K562 (cell line): ENCODE data around the gene NET1. TPM values are rescaled to one million over a fixed set of nuclear protein-coding genes. Genes with fewer than 3 reads are reported as not detected.

Experiments
- ATAC-seq: fragments of 200-7000 bp; cut with Tn5 transposase; 3 replicates; pipeline ENCODE4 v1.9.1; 2020; ENCODE audit warnings: moderate library complexity
- BruUV-seq: library from RNA; stranded (reverse); fragments of 400-500 nt; replicated peaks from 2 replicates; lab custom pipeline; 2021; lab: Mats Ljungman, UMichigan
- CTCF ChIA-PET: fragments of 300-600 bp; formaldehyde crosslinking; extraction: SDS; loops from one replicate; lab custom pipeline; 2021; ENCODE audit warnings: low intra/inter-chr PET ratio; lab: Yijun Ruan, JAX
- POLR2A ChIA-PET: fragments of 300-600, 350-650 bp; sonication (Branson Sonifier 250); formaldehyde crosslinking; extraction: SDS; loops from one replicate; lab custom pipeline; 2021; ENCODE audit warnings: antibody characterized with exemption, inconsistent platforms; lab: Yijun Ruan, JAX
- DNase-seq, 4 experiments: peaks; one replicate each; pipeline versions ENCODE4 v3.0.0 to v3.0.0-alpha.2; 2011 to 2018; ENCODE audit warnings: low spot score in 3 of 4, mixed read lengths in 3 of 4; ENCODE audit errors: extremely low read depth in 1 of 4
- FAIRE-seq: peaks from 2 replicates; lab custom pipeline; 2011; peaks lifted over from hg19 to GRCh38; lab: Jason Lieb, UNC
- H2AFZ ChIP-seq: 2 replicates; pipeline ENCODE4 v1.6.0; 2011; ENCODE audit warnings: low read depth, low read length, control low read depth, inconsistent platforms
- H3K27ac ChIP-seq: fragments of 200-600 bp; 3 replicates; pipeline ENCODE4 v1.8.0; 2011; ENCODE audit warnings: low read depth, mild to moderate bottlenecking, control low read depth, inconsistent platforms, low read length, moderate library complexity, mixed read lengths; ENCODE audit errors: extremely low read depth
- H3K27me3 ChIP-seq, 2 experiments: fragments of 300-600 bp in 1 of 2; 2 replicates in 1 of 2; 3 replicates in 1 of 2; pipeline versions ENCODE4 v1.6.0 to v1.8.0; 2011; ENCODE audit warnings: inconsistent platforms in 2 of 2, low read length in 2 of 2, mild to moderate bottlenecking in 1 of 2, mixed read lengths in 1 of 2, moderate library complexity in 1 of 2; ENCODE audit not compliant: control insufficient read depth in 2 of 2, insufficient read depth in 2 of 2
- H3K36me3 ChIP-seq: fragments of 300-600 bp; 3 replicates; pipeline ENCODE4 v1.8.0; 2011; ENCODE audit warnings: mild to moderate bottlenecking, low read length, inconsistent platforms; ENCODE audit not compliant: control insufficient read depth, insufficient read depth
- H3K4me1 ChIP-seq, 2 experiments: fragments of 200-600 bp in 1 of 2; replicated peaks in 1 of 2; 2 replicates in 1 of 2; 3 replicates in 1 of 2; pipeline versions ENCODE4 v1.5.1 to v1.8.0; 2011; ENCODE audit warnings: inconsistent platforms in 2 of 2, low read length in 2 of 2, mild to moderate bottlenecking in 1 of 2, mixed read lengths in 1 of 2, moderate library complexity in 1 of 2; ENCODE audit not compliant: control insufficient read depth in 2 of 2, insufficient read depth in 2 of 2
- H3K4me2 ChIP-seq: 2 replicates; pipeline ENCODE4 v1.6.1; 2011; ENCODE audit warnings: low read length, control low read depth, inconsistent platforms, mixed read lengths; ENCODE audit not compliant: insufficient read depth
- H3K4me3 ChIP-seq: fragments of 200-600 bp; sonication (generic), shearing (Covaris generic); 2 replicates; pipeline ENCODE4 v1.5.1; 2016; ENCODE audit warnings: control low read depth, inconsistent platforms
- H3K79me2 ChIP-seq: fragments of 200-600 bp; 3 replicates; pipeline ENCODE4 v1.8.0; 2011; ENCODE audit warnings: low read length, inconsistent platforms; ENCODE audit not compliant: control insufficient read depth, insufficient read depth
- H3K9ac ChIP-seq, 2 experiments: 2 replicates each; pipeline versions ENCODE4 v1.6.0 to v1.6.1; 2011; ENCODE audit warnings: low read depth in 2 of 2, low read length in 2 of 2, control low read depth in 1 of 2, inconsistent platforms in 1 of 2, mild to moderate bottlenecking in 1 of 2, mixed read lengths in 1 of 2; ENCODE audit not compliant: insufficient read depth in 1 of 2
- H3K9me1 ChIP-seq: one replicate; pipeline ENCODE4 v1.6.0; 2011; ENCODE audit warnings: inconsistent platforms, mild to moderate bottlenecking, low read length, moderate library complexity; ENCODE audit not compliant: control insufficient read depth, insufficient read depth
- H3K9me3 ChIP-seq: replicated peaks from 2 replicates; pipeline ENCODE4 v1.5.1; 2011; ENCODE audit warnings: low read depth, low read length, inconsistent platforms; ENCODE audit not compliant: control insufficient read depth, insufficient read depth
- H4K20me1 ChIP-seq: replicated peaks from 2 replicates; pipeline ENCODE4 v1.6.1; 2011; ENCODE audit warnings: low read length, inconsistent platforms, mixed read lengths; ENCODE audit not compliant: control insufficient read depth, insufficient read depth
- FOSL1 ChIP-seq: fragments of 200-800 bp; sonication (Bioruptor generic); conservative IDR thresholded peaks from 2 replicates; pipeline ENCODE4 v1.6.1; 2016; ENCODE audit warnings: missing genetic modification characterization, missing compliant biosample characterization
- SRSF7 ChIP-seq: fragments of 200-400 bp; formaldehyde crosslinking; optimal IDR thresholded peaks from 2 replicates; pipeline ENCODE3; 2017; ENCODE audit warnings: mild to moderate bottlenecking, low read depth, low read length
- WGBS: fragments of 100-300 bp; shearing (Covaris generic); methylation state at CpG from one replicate; pipeline ENCODE4 v1.1.6; 2016; ENCODE audit warnings: low coverage, mixed read lengths; ENCODE audit not compliant: insufficient coverage; ENCODE audit errors: missing lambda C conversion rate; 5-methylcytosine and 5-hydroxymethylcytosine counted together
- in situ Hi-C: fragments of 300-500 bp; cut with MboI; formaldehyde crosslinking; loops from 4 replicates; pipeline ENCODE4 v1.15.0; 2018; ENCODE audit warnings: inconsistent platforms, mixed read lengths
- intact Hi-C: fragments of 100-400 bp; cut with micrococcal nuclease; formaldehyde crosslinking; loops from 2 replicates; pipeline ENCODE4 v1.14.2; 2022
- polyA plus RNA-seq, 8 experiments: library from polyadenylated mRNA; depleted of rRNA in 4 of 8; stranded (reverse) in 5 of 8; unstranded in 3 of 8; fragments of >200 nt; fragmentation: Nextera tagmentation in 2 of 8; fragmentation: Illumina TruSeq in 1 of 8; extraction: Ambion mirVana in 2 of 8; extraction: Trizol in 1 of 8; gene quantifications; 2 replicates each; pipeline versions ENCODE4 v1.2.1 to v1.2.3, GENCODE V29; 2011 to 2014; ENCODE audit warnings: inconsistent platforms in 1 of 8, missing spikeins in 1 of 8
- total RNA-seq, 7 experiments: library from RNA; depleted of rRNA in 6 of 7; stranded (reverse); fragments of >200 nt in 6 of 7; fragmentation: Illumina TruSeq in 2 of 7; extraction: Trizol in 2 of 7; gene quantifications; 2 replicates each; pipeline versions ENCODE4 v1.2.1 to v1.2.3, GENCODE V29; 2011 to 2021; ENCODE audit warnings: low replicate concordance in 1 of 7
- TF ChIP-seq, protein P1 (sequence below), 2 experiments: fragments of 200-800 bp in 1 of 2; sonication (Bioruptor generic) in 1 of 2; sonication (generic) in 1 of 2; formaldehyde crosslinking in 1 of 2; IDR thresholded peaks in 1 of 2; conservative IDR thresholded peaks in 1 of 2; 2 replicates each; pipeline versions ENCODE4 v1.5.0 to v1.6.1; 2016 to 2020; ENCODE audit warnings: missing compliant biosample characterization in 1 of 2, missing genetic modification characterization in 1 of 2, missing genetic modification reagents in 1 of 2
- TF ChIP-seq, protein P2 (sequence below), 3 experiments: IDR thresholded peaks in 2 of 3; conservative IDR thresholded peaks in 1 of 3; 2 replicates each; pipeline ENCODE4 v1.5.1; 2011 to 2012; ENCODE audit warnings: low read length in 3 of 3, mild to moderate bottlenecking in 3 of 3, control low read depth in 2 of 3, improper control_type of control experiment in 1 of 3, inconsistent platforms in 1 of 3, low read depth in 1 of 3, mixed read lengths in 1 of 3, moderate library complexity in 1 of 3; ENCODE audit not compliant: insufficient read depth in 2 of 3

Gene NET1
- total and polyA plus RNA-seq, 9 of the 15 experiments (the other 6 are each of a cell fraction or from before 2014, with no cell fraction given): 47.4 to 258 (median 106) TPM

DNA sequence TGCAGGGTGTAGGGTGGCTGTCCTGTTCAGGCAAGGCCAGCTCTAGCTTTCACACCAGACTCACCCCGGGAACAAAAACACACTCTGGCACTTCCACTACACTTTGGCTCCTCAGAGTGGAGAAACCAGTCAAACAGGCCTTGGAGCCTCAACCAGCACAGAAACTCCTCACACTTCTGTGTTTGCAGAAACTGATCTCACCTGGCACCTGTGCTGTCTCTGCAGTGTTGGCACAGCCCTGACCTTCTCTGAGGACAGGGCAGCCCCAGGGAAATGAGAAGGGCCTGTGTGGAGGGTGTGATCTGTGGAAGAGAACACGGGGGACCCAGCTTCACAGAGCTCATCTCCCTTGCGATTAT lies 91.1 kb downstream of the NET1 start (continued):
- no peak for TF ChIP-seq FOSL1 (tag)
- TF ChIP-seq, protein P1, sequence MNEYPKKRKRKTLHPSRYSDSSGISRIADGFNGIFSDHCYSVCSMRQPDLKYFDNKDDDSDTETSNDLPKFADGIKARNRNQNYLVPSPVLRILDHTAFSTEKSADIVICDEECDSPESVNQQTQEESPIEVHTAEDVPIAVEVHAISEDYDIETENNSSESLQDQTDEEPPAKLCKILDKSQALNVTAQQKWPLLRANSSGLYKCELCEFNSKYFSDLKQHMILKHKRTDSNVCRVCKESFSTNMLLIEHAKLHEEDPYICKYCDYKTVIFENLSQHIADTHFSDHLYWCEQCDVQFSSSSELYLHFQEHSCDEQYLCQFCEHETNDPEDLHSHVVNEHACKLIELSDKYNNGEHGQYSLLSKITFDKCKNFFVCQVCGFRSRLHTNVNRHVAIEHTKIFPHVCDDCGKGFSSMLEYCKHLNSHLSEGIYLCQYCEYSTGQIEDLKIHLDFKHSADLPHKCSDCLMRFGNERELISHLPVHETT (CRISPR knock-in tag; conservative IDR thresholded peaks at IDR 0.05 in 1 of 2, IDR thresholded peaks at IDR 0.05 in 1 of 2): no peak

DNA sequence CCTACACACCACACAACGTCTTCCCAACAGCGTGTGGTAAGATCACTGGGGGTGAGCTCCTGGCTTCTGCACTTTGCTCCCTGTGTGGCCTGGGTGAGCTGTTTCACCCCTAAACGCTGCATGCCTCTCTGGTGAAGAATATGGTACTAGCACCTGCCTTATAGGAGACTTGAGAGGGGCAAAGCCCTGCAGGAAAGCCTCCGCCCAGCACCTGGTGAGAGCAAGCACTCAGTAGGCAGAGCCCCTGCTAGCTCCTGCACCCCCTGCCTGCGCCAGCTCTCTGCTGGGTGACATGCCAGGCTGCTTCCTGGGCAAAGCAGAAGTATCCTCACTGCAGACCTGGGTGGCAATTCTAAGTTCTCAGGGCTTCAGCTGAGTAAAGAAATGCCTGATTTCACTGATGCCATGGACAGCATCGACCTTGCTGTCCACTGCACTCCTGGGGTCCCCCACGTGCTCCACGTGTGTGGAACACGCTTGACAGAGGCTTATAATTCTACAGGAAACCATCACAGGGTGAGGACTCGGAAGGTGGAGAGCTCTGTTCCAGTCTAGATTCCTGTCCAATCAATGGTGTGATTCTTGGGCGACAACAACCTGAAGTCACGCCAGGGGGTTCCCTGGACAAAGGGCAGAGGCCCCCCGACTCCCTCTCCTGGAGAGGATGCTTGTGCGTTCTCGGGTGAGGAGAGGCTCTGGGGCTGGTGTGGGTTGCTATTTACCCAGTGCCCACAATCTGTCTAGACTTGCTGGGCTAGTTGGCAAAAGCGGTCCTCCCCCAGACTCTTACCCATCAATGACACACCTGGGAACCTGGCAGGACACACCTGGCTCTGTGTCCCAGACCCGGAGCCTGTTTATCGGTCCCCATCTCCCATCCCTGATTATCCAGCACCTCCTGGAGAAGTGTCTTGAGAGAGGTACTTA lies 92.1 kb downstream of the NET1 start:
- no peak overlapping the region for H2AFZ ChIP-seq
- CTCF ChIA-PET: no interaction called here
- no peak overlapping the region for H3K4me2 ChIP-seq
- DNase-seq (no peak), FAIRE-seq (no peak), ATAC-seq (no peak)
- no peaks in the 10 kb centered on the region for H3K9me1 ChIP-seq
- intact Hi-C loops: no loop called here
- 45% methylated on average over 18 of the region's 18 CpGs for WGBS
- no peaks in the 10 kb centered on the region for H3K36me3 ChIP-seq
- H3K27me3 ChIP-seq: peaks cover 0 to 23% of the 10 kb centered on the region in 2 experiments; a peak in 3 of 5 replicates
- no peak overlapping the region for H3K9ac ChIP-seq
- no peaks in the 10 kb centered on the region for H3K9me3 ChIP-seq
- H3K4me1 ChIP-seq: peaks cover 0 to 33% of the 10 kb centered on the region in 2 experiments; a peak in 1 of 5 replicates
- TF ChIP-seq, protein P2, sequence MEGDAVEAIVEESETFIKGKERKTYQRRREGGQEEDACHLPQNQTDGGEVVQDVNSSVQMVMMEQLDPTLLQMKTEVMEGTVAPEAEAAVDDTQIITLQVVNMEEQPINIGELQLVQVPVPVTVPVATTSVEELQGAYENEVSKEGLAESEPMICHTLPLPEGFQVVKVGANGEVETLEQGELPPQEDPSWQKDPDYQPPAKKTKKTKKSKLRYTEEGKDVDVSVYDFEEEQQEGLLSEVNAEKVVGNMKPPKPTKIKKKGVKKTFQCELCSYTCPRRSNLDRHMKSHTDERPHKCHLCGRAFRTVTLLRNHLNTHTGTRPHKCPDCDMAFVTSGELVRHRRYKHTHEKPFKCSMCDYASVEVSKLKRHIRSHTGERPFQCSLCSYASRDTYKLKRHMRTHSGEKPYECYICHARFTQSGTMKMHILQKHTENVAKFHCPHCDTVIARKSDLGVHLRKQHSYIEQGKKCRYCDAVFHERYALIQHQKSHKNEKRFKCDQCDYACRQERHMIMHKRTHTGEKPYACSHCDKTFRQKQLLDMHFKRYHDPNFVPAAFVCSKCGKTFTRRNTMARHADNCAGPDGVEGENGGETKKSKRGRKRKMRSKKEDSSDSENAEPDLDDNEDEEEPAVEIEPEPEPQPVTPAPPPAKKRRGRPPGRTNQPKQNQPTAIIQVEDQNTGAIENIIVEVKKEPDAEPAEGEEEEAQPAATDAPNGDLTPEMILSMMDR (IDR thresholded peaks at IDR 0.05 in 2 of 3, conservative IDR thresholded peaks at IDR 0.05 in 1 of 3; ENCODE audit: insufficient read depth in 2 of 3, low read depth in 1 of 3, low read length in 3 of 3): 0 out of 6 replicates have a peak, but pooled peaks of 1 of the 3 experiments have one; percentile 4
- no peak for TF ChIP-seq SRSF7
- in situ Hi-C loops: no loop called here
- POLR2A ChIA-PET: interaction anchor here (0.9 to 1.4 kb wide), 4 partner anchors 9 to 85 kb away, joined by 3 to 5 read pairs (median 3); no protein-coding TSS in a partner anchor
- no peak overlapping the region for H3K4me3 ChIP-seq
- no TSS peak for BruUV-seq
- H4K20me1 ChIP-seq: no peaks in the 10 kb centered on the region; the same call in 1 of the 2 replicates
- no peak overlapping the region for H3K27ac ChIP-seq
- H3K79me2 ChIP-seq: no peaks in the 10 kb centered on the region
